T-helper 1 cell (primary cell): ENCODE results near the gene NSUN7.
"Not testable (repeated sequence)": the region's sequence is repeated elsewhere in the genome, so short reads cannot be mapped to it uniquely, and the experiment has no call there.

Source experiments
- DNase-seq, 5 donors: peaks; one replicate each; pipeline ENCODE4 v3.0.0-alpha.2; 2012 to 2020

The NSUN7 gene

DNA sequence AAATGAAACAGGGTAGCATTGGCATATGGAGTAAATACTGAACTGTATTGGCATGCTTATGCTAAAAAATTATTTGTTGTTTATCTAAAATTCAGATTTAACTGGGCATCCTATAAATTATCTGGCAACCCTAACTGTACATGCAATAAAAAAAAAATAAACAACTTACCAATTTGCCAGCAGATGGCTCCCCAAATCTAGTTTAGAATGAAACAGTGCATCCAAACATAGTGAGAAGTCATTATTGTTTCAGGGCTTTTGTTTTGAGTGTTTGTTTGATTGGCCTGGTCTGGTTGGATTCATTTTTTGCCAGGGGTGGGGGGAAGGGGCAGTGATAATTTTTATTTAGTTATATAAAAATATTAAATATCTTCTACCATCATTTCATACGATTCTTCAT, 12.8 kb upstream of the NSUN7 start:
- DNase-seq, result peak in 1 of 5 donors; percentile 51

- DNase-seq, result no peak
Measured at GRCh38 chr4:40737879-40738278, 11.9 kb upstream of the NSUN7 start.

GRCh38 chr4:40739347-40739746, 10.4 kb upstream of the NSUN7 start:
- DNase-seq, result no peak

GRCh38 chr4:40744218-40744617, 5.5 kb upstream of the NSUN7 start:
- no peak for DNase-seq

DNA sequence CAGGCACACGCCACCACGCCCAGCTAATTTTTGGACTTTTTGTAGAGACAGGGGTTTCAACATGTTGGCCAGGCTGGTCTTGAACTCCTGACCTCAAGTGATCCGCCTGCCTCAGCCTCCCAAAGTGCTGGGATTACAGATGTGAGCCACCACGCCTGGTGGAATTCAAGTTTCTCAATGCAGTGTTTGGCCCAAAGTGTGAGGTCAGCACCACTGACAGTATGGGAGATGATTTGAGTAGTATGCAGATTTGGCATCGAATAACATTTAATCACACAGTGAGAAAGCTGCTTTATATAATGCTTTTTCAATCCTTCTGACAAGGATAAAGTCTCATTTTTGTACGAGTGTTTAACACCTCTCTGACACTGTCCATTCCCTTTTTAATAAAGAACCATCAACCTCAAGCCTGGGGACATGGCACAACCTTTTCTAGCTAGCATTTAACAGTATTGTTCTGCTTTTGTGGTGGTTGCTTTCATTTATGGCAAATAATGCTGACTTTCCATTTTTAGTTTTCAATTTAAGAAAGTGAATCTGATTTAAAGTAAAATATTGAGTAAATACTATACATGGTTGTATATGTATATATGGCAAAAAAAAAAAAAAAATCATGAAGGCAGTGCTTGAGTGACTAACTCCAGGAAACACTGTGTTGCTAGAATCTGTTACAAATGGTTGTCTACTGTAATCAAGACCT, 4.3 kb upstream of the NSUN7 start:
- DNase-seq, result no peak

- DNase-seq, result no peak
Measured at GRCh38 chr4:40747207-40747835, 2.4 kb upstream of the NSUN7 start.

DNA sequence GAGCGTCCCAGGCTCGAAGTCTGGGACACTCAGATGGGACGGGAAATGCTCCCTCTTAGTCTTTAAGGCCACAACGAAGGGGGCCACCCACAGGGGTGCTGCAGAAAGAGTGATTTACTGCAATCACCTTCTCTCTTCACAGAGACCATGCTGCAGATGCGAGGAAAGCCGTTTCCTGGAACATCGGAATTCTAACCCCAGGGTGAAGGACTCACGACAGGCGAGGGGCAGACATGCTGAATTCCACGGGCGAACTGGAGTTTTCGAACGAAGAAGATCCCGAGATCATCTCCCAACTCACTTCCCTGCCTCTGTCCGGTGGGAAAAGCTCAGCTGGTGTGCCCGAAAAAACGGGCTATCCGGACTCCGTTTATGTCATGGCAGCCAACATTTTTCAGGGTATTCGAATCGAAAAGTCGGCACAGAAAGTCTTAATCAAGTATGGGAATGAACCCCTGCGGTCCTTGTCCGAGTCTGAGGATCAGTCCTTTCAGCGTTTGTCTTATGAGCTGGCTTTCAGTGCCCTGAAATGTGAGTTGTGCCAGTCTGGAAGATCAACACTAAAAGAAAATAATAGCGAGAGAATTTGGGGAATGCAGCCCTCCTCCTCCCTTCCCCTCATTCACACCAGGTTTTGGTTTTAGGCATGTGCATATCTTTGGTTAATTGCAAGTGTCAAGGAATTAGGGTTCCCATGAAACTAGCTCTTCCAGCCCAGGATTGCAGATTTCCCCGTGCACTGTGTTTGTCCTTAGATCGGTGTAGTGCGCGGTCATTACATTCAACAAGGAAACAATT, 905 bp downstream of the NSUN7 start:
- DNase-seq, result no peak

- no peak for DNase-seq
Measured at GRCh38 chr4:40755616-40756015, 5.9 kb downstream of the NSUN7 start.

DNA sequence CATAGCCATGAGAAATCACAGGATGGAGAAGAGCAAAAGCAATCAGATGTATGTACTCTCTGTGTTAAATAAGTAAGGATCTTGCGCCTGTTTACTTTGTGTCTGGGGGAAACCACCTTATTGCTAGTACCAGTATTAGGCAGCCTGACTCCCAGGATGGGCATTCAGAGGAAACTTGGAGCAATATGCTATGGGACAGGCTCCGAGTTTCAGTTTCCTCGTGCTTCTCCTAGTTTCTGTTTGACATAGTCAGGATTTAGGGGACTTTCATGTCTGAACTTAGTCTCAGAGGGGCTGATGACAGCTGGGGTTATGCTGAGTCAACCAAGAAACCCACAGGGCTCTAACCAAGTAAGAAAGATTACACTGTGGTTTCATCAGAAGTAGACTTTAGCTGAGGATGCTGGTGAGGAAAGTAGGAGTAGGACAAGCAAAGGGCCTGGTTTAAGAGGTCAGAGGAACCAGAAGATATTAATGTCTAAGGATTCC, 13.5 kb downstream of the NSUN7 start:
- peak in 1 of 5 donors; percentile 91 for DNase-seq

DNA sequence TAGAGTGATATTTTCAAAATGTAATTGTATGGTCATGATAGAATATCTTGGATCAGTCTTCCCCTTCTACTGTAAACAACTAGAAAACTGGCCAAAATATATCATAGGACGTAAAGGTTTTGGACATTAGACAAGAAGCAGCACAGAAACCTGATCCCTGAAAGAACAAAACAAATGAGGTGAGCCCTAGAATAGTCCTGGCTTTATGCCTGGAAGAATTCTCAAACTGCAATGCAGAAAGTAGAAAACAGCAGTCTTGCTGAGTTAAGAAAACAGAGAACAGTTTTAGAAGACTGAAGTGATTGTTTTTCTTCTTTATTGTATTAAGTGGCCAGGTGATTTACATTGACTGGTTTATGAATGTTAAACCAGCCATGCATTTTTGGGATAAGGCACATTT, 19.5 kb downstream of the NSUN7 start:
- DNase-seq, result no peak

DNA sequence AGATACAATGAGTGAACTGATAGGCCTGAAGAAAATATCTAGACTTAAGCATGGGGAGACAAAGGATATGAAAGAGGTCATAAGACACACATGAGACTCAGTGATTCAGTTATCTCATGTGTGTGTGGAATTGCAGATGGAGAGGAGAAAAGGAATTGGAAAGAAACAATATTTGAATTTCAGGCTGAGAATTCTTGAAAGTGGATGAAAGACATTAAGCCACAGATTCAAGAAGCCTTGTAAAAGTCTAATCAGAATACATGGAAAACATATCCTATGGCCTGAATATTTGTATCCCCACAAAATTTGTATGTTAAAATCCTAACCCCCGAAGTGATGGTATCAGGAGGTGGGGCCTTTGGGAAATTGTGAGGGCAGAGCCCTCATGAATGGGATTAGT, 28.3 kb downstream of the NSUN7 start:
- DNase-seq, result no peak

- no peak for DNase-seq
Measured at GRCh38 chr4:40782876-40783275, 33.1 kb downstream of the NSUN7 start.

- no peak for DNase-seq
Measured at GRCh38 chr4:40785727-40786126, 36.0 kb downstream of the NSUN7 start.

DNA sequence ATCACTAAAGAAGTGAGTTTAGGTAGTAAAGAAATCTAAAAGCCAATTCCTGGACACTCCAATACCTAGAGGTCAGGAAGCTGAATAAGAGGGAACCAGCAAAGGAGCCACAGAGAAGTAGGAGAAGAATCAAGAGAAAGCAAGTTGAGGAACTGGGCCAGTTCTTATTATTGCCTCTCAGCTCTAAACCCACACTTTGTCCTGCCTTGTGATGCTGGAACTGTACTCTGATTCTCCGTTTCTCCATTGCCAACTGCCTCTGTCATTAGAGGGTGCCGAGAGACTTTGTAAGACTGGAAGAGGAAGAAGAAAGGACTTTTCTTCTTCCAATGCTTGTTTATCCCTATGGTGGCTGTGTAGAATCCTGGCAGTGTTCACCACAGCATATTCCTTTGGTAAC, 38.6 kb downstream of the NSUN7 start:
- no peak for DNase-seq

GRCh38 chr4:40789031-40789430, 39.3 kb downstream of the NSUN7 start:
- DNase-seq, result no peak

DNA sequence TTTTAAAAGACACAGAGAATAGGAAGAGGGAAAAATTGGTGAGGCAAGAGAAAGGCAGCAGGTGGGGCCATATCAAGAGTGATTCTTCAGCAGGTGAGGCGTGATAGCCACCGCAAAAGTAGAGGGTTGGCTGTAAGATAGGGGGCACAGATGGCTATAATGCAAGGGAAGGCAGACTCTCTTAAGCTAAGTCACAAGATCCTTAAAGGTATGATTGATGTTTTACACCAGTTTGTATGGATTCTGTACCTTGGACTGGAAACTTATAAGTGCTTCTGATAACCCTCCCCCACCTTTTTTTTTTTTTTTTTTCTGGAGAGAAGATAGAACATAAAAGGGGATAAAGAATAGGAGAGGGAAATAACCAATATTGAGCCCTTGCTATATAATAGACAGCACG, 40.0 kb downstream of the NSUN7 start:
- no peak for DNase-seq

DNA sequence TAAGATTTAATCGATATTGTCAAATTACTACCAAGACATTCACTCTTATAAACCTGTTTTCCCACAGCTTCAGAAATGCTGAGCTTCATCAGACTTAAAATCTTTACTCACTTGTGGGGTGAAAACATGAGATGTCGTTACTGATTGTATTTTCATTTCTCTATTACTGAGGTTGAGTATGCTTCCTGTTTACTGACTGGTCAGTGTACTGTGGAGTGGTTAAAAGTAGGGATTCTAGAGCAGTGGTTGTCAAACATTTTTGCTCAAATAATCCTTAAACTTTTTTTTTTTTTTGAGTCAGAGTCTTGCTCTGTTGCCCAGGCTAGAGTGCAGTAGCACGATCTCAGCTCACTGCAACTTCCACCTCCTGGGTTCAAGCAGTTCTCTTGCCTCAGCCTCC, 50.3 kb downstream of the NSUN7 start:
- DNase-seq, result peak in 1 of 5 donors; percentile 3

DNA sequence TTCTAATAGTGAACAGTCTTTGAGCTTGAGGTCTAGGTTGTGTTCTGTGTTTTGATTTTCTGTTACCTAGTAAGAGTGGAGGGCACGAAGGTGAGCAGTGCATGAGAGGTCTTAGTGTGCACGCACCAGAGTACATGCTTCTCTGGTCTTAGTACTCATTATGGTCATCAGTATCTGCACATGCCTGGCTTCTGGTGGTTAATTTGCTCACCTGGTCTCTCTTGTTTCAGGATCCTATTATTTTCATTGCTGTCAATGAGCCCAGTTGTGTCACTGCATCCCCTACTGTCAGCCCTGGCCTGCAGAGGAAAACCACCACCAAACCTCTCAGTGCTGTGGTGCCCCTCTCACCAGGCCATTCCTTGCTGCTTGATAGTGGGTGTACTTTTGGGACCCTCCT, 54.8 kb downstream of the NSUN7 start:
- DNase-seq, result no peak

GRCh38 chr4:40808926-40809457, 59.2 kb downstream of the NSUN7 start:
- no peak for DNase-seq

- DNase-seq, result no peak
Measured at GRCh38 chr4:40811956-40812355, 62.2 kb downstream of the NSUN7 start.

- no peak for DNase-seq
Measured at GRCh38 chr4:40812386-40812785, 62.6 kb downstream of the NSUN7 start.

DNA sequence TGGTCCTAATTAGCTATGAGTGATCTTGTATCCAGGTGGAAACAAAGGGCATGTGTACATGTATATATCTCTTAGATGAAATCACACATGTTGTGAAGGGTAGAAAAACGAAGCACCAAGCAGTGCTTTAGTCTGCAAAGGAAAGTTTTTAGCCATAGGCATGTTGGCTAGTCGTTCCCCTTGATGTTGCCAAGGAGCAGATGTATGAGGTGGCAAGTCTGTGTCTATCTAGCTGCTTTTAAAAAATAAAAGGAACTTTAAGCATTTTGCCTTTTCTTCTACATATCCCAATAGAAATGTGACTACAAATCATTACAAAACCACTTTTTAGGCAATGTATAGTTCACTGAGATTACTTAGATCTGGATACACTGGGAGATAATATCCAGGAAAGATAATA, 63.1 kb downstream of the NSUN7 start:
- DNase-seq, result no peak

GRCh38 chr4:40817157-40817556, 67.4 kb downstream of the NSUN7 start:
- not testable (repeated sequence) for DNase-seq

DNA sequence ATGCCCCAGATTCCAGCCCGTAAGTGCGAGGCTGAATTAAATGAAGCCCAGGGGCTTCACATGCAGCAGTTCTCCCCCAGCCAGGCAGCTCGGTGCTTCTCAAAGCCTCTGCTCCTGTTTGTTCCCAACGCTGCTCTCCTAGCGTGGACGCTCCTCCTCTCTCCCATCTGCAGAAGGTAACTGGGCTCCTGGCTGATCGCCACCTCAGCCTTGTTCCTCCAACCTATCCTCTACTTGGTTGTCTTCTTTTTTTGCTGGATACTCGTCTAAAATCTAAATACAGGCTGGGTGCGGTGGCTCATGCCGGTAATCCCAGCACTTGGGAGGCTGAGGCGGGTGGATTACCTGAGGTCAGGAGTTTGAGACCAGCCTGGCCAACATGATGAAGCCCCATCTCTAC, 70.3 kb downstream of the NSUN7 start:
- DNase-seq, result no peak
